Measurements from ENCODE around the gene NUDT22.

DNA sequence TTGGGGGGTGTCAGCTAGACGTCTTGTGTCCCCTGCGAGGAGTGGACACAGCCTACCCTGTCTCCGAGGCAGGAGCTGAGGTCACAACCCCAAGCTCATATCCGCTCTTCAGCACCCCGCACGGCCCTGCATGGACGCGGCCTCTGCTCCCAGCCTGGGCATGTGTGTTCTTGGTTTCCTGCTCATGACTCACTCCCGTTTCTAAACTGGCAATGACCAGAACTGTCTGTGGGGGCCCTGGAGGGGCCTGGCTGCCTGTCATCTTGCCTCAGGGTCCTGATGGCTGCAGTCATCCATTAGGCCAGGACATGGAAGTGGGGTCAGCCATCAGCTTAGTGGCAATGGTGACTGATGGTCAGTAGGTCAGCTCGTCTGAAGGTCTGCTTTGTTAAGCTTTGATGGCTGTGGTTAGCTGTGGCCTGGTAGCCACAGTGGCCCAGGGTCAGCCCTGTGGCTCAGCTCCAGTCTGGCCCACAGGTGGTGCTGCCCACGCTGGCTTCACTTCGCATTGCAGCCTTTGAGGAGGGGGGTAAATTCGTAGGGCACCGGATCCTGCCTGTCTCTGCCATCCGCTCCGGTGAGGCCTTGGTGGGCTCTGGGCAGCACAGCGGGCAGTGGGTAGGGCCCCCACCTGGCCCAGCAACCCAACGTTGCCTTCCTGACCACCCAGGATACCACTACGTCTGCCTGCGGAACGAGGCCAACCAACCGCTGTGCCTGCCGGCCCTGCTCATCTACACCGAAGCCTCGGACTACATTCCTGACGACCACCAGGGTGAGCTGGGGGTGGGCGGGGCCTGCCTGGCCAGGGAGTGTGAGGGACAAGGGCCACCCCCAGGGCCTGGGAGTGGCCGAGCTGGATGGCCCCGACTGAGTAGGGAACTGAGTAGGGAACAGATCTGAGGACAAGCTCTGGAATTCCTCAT lies 37.2 kb downstream of the NUDT22 start:
- TF ChIP-seq, protein P1, sequence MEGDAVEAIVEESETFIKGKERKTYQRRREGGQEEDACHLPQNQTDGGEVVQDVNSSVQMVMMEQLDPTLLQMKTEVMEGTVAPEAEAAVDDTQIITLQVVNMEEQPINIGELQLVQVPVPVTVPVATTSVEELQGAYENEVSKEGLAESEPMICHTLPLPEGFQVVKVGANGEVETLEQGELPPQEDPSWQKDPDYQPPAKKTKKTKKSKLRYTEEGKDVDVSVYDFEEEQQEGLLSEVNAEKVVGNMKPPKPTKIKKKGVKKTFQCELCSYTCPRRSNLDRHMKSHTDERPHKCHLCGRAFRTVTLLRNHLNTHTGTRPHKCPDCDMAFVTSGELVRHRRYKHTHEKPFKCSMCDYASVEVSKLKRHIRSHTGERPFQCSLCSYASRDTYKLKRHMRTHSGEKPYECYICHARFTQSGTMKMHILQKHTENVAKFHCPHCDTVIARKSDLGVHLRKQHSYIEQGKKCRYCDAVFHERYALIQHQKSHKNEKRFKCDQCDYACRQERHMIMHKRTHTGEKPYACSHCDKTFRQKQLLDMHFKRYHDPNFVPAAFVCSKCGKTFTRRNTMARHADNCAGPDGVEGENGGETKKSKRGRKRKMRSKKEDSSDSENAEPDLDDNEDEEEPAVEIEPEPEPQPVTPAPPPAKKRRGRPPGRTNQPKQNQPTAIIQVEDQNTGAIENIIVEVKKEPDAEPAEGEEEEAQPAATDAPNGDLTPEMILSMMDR (IDR thresholded peaks at IDR 0.05; ENCODE audit: insufficient read depth, low read depth, low read length) = no peak
- no peak for TF ChIP-seq EZH2 (IDR thresholded peaks at IDR 0.05; ENCODE audit: insufficient read depth, low read length)
